ENCODE results near the gene MIPOL1. TPM values are rescaled to one million over a fixed set of nuclear protein-coding genes. Genes with fewer than 3 reads are reported as not detected.

The MIPOL1 gene
- total and polyA plus RNA-seq, 8 donors: 10.4 to 16.0 (median 12.4) TPM

- peaks cover 0 to 26% of the 10 kb centered on the region in 2 donors for H3K4me1 ChIP-seq
- peak overlapping the region in 1 of 2 donors; percentile 2 for H3K27ac ChIP-seq
Observed at GRCh38 chr14:37599507-37600368, 402.0 kb downstream of the MIPOL1 start.

DNA sequence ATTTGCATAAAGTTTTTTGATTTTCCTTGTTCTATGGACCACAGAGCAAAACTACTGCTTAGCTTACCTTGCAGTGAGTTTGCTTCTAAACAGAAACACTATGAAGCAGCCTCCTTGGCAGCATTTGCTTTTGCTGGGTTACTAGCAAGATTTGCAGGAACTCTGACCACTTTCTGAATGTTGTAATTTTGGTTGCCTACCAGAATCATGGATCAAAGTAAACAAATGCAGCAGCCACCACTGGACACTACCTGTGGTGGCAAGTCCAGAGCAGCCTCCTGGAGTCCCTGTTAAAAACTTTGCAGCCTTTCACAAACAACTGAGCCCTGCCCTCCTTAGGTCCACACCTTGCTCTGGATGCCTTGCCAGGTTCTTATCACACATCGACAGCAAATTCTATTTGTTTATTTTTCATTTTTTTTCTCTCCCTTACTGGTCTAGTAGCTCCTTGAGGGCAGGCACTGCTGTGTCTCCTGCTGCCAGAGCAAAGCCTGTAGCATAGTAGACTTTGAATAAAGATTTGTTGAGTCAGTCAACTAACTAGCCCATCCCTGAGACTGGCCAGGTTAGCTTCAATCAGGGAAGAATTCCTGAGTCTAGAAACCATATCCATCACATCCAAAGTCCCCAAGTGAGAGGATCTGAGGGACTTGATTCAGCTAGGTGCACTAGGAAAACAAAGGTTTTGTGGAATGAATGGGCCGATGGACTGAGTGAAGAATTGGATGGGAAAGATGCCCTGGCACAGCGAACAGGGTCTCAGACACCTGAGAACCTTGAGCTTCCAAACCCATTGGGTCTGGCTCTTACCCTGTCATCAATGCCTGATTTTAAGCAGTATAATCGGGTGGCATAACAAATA is 403.4 kb downstream of the MIPOL1 start:
- ATAC-seq (no peak), DNase-seq (no peak)
- intact Hi-C loops (cut with DNase I): no loop called here
- Histone ChIP-seq H3K27me3 (peaks cover 79 to 100% of the 10 kb centered on the region in 2 donors), H3K9me3 (no peaks in the 10 kb centered on the region), H3K4me1 (peaks cover 0 to 14% of the 10 kb centered on the region in 2 donors), H3K27ac (no peak overlapping the region), H3K4me3 (no peak overlapping the region), H3K36me3 (no peaks in the 10 kb centered on the region)
- TF ChIP-seq, protein P1, sequence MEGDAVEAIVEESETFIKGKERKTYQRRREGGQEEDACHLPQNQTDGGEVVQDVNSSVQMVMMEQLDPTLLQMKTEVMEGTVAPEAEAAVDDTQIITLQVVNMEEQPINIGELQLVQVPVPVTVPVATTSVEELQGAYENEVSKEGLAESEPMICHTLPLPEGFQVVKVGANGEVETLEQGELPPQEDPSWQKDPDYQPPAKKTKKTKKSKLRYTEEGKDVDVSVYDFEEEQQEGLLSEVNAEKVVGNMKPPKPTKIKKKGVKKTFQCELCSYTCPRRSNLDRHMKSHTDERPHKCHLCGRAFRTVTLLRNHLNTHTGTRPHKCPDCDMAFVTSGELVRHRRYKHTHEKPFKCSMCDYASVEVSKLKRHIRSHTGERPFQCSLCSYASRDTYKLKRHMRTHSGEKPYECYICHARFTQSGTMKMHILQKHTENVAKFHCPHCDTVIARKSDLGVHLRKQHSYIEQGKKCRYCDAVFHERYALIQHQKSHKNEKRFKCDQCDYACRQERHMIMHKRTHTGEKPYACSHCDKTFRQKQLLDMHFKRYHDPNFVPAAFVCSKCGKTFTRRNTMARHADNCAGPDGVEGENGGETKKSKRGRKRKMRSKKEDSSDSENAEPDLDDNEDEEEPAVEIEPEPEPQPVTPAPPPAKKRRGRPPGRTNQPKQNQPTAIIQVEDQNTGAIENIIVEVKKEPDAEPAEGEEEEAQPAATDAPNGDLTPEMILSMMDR (IDR thresholded peaks at IDR 0.05): no peak

More at GRCh38 chr14:37599507-37600368, 402.0 kb downstream of the MIPOL1 start:
- ATAC-seq (no peak), DNase-seq (no peak)
- Histone ChIP-seq H3K9me3 (no peaks in the 10 kb centered on the region), H3K4me3 (peak overlapping the region; percentile 15 to 38), H3K27me3 (peaks cover 89 to 100% of the 10 kb centered on the region in 2 donors), H3K36me3 (no peaks in the 10 kb centered on the region)
- TF ChIP-seq, protein P1 (IDR thresholded peaks at IDR 0.05): no peak
- intact Hi-C loops (cut with DNase I): no loop called here

DNA sequence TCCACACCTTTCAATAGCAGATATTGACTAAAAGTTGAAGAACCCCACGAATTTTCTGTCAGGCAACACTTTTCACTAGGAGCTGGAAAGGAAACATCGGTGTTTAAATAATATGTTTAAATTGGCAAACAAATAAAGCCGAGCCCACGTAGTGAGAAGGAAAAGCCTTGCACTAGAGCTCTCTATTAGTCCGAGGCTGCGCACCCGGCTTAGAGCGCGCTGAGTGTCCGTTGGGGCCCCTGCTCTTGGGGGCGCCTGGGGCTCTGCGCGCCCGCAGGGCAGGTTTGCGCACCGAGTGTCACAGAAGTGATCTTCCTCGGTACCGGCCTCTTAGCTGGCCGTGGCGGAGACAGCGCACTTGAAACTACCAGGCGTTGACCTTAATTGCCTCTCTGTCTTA is 404.1 kb downstream of the MIPOL1 start:
- TF ChIP-seq, protein P1 (IDR thresholded peaks at IDR 0.05): no peak
- Histone ChIP-seq H3K27me3 (peaks cover 71 to 96% of the 10 kb centered on the region in 2 donors), H3K4me3 (no peak overlapping the region), H3K27ac (no peak overlapping the region), H3K36me3 (no peaks in the 10 kb centered on the region), H3K9me3 (no peaks in the 10 kb centered on the region), H3K4me1 (peaks cover 0 to 12% of the 10 kb centered on the region in 2 donors)
- DNase-seq: no peak
- ATAC-seq: no peak
- intact Hi-C loops (cut with DNase I): no loop called here

Other genes with a start within 250 kb of the MIPOL1 start
- 1 to 10 TPM in 1 of 2 donors, under 1 TPM in 1; 0.47 to 1.0 TPM for gene SLC25A21, start 25.3 kb upstream of the MIPOL1 start, total RNA-seq
- 1 to 10 TPM; 1.4 to 3.7 (median 2.8) TPM for gene SLC25A21, start 25.3 kb upstream of the MIPOL1 start, polyA plus RNA-seq (ENCODE audit: insufficient read length in 6 of 6)